ENCODE data around the gene NPAS3.

GRCh38 chr14:33480071-33480886 is 541.6 kb downstream of the NPAS3 start:
- TF ChIP-seq CTCF (IDR thresholded peaks at IDR 0.05), result no peak
- TF ChIP-seq POLR2A (IDR thresholded peaks at IDR 0.05), result no peak
